ENCODE data around the gene PPP1R14B. TPM values are rescaled to one million over a fixed set of nuclear protein-coding genes. Genes with fewer than 3 reads are reported as not detected.

PPP1R14B gene
- total and polyA plus RNA-seq, 2 of the 13 experiments (the other 11 are each of a cell fraction or from before 2014, with no cell fraction given), result 110 to 148 TPM

DNA sequence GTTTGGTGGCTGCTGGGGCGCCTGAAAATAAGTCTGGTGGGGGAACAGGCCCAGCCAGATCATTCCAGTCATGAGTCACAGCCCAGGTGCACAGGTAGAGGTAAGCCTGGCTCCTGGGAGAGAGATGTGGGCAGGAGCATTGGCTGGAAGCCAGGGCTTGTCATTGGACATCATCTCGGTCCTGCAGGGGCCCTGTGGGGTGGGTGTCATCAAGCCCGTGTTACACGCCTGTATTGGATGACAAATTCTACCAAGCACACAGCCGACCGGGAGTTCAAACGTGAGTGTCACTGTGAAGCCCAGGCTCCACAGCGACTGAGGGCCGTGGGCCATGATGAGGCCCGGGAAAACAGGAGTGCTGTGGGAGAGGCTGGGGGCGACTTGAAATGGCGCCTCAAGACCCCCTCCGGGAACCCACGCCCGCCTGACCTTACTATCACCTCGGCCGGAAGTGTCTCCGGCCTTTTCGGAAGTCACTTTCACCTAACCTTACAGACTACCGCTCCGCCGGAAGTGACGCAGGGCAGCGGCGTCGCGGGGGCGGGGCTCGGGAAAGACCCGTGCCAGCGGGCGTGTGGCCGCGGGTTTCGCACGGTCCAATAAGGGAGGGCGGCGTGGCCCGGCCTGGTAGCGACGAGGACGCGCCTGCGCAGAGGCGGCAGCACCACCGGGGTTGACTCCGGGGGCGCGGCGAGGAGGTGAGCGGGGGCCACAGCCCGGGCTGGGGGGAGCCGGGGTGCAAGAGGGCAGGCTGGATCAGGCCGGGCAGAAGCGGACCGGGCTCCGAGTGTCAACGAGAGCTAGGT is 6.1 kb downstream of the PPP1R14B start, which contains the start of gene FKBP2 (continued):
- TF ChIP-seq ZMAT3 (CRISPR knock-in tag; conservative IDR thresholded peaks at IDR 0.05) (no peak), ZNF292 (CRISPR knock-in tag; IDR thresholded peaks at IDR 0.05; ENCODE audit: borderline replicate concordance, low read depth) (no peak), YY1 (IDR thresholded peaks at IDR 0.05; ENCODE audit: insufficient read depth, insufficient replicate concordance, low read depth, low read length) (peak; percentile 71), NAIF1 (CRISPR knock-in tag; IDR thresholded peaks at IDR 0.05; ENCODE audit: borderline replicate concordance) (no peak), ZNF414 (CRISPR knock-in tag; IDR thresholded peaks at IDR 0.05) (peak; percentile 22; the same call in 1 of the 2 replicates), EZH2 (conservative IDR thresholded peaks at IDR 0.05; ENCODE audit: low read depth, low read length) (no peak), ZNF430 (CRISPR knock-in tag; IDR thresholded peaks at IDR 0.05) (peak; percentile 88; the same call in 1 of the 2 replicates), ZNF451 (CRISPR knock-in tag; IDR thresholded peaks at IDR 0.05) (peak; percentile 82), ZNF446 (CRISPR knock-in tag; IDR thresholded peaks at IDR 0.05) (no peak), ZNF274 (CRISPR knock-in tag; IDR thresholded peaks at IDR 0.05) (no peak), GFI1 (CRISPR knock-in tag; IDR thresholded peaks at IDR 0.05; ENCODE audit: borderline replicate concordance) (no peak), ZSCAN21 (CRISPR knock-in tag; IDR thresholded peaks at IDR 0.05; ENCODE audit: borderline replicate concordance) (0 out of 2 replicates have a peak, but pooled peaks have one; percentile 9), ZNF207 (IDR thresholded peaks at IDR 0.05; ENCODE audit: borderline replicate concordance) (no peak), CCDC6 (CRISPR knock-in tag; IDR thresholded peaks at IDR 0.05) (peak; percentile 55; the same call in 1 of the 2 replicates), TCF7 (IDR thresholded peaks at IDR 0.05; ENCODE audit: low read depth) (no peak), FOSL1 (CRISPR knock-in tag; IDR thresholded peaks at IDR 0.05; ENCODE audit: borderline replicate concordance) (peak; percentile 27; the same call in 1 of the 2 replicates), ZNF256 (CRISPR knock-in tag; conservative IDR thresholded peaks at IDR 0.05) (peak; percentile 82), SOX5 (CRISPR knock-in tag; IDR thresholded peaks at IDR 0.05; ENCODE audit: borderline replicate concordance) (peak; percentile 22; the same call in 1 of the 2 replicates), ZFP90 (CRISPR knock-in tag; IDR thresholded peaks at IDR 0.05; ENCODE audit: borderline replicate concordance) (peak; percentile 93), CAMTA2 (CRISPR knock-in tag; IDR thresholded peaks at IDR 0.05; ENCODE audit: borderline replicate concordance) (no peak; the same call in 1 of the 2 replicates)
- TF ChIP-seq, protein P1, sequence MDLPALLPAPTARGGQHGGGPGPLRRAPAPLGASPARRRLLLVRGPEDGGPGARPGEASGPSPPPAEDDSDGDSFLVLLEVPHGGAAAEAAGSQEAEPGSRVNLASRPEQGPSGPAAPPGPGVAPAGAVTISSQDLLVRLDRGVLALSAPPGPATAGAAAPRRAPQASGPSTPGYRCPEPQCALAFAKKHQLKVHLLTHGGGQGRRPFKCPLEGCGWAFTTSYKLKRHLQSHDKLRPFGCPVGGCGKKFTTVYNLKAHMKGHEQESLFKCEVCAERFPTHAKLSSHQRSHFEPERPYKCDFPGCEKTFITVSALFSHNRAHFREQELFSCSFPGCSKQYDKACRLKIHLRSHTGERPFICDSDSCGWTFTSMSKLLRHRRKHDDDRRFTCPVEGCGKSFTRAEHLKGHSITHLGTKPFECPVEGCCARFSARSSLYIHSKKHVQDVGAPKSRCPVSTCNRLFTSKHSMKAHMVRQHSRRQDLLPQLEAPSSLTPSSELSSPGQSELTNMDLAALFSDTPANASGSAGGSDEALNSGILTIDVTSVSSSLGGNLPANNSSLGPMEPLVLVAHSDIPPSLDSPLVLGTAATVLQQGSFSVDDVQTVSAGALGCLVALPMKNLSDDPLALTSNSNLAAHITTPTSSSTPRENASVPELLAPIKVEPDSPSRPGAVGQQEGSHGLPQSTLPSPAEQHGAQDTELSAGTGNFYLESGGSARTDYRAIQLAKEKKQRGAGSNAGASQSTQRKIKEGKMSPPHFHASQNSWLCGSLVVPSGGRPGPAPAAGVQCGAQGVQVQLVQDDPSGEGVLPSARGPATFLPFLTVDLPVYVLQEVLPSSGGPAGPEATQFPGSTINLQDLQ (CRISPR knock-in tag; IDR thresholded peaks at IDR 0.05), result no peak
- TF ChIP-seq, protein P2, sequence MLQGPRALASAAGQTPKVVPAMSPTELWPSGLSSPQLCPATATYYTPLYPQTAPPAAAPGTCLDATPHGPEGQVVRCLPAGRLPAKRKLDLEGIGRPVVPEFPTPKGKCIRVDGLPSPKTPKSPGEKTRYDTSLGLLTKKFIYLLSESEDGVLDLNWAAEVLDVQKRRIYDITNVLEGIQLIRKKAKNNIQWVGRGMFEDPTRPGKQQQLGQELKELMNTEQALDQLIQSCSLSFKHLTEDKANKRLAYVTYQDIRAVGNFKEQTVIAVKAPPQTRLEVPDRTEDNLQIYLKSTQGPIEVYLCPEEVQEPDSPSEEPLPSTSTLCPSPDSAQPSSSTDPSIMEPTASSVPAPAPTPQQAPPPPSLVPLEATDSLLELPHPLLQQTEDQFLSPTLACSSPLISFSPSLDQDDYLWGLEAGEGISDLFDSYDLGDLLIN (CRISPR knock-in tag; IDR thresholded peaks at IDR 0.05; ENCODE audit: borderline replicate concordance), result no peak
- TF ChIP-seq, protein P3, sequence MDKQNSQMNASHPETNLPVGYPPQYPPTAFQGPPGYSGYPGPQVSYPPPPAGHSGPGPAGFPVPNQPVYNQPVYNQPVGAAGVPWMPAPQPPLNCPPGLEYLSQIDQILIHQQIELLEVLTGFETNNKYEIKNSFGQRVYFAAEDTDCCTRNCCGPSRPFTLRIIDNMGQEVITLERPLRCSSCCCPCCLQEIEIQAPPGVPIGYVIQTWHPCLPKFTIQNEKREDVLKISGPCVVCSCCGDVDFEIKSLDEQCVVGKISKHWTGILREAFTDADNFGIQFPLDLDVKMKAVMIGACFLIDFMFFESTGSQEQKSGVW (CRISPR knock-in tag; IDR thresholded peaks at IDR 0.05; ENCODE audit: borderline replicate concordance), result no peak

All from HepG2 (cell line).